Uterus (tissue), 2 donors: Measurements from ENCODE around the gene KIDINS220.

Experiments
- POLR2A ChIP-seq, 2 donors: fragments of 450-650 bp; IDR thresholded peaks; one replicate each; pipeline ENCODE4 v1.6.1; 2016; ENCODE audit warnings: antibody characterized with exemption in 2 of 2, mild to moderate bottlenecking in 1 of 2, moderate library complexity in 1 of 2
- TF ChIP-seq, protein P1 (sequence below), 4 experiments: fragments of 200-600 bp in 2 of 4; fragments of 450-650 bp in 2 of 4; sonication (generic) in 2 of 4; IDR thresholded peaks; one replicate each; pipeline ENCODE4 v1.5.1; 2016 to 2019; ENCODE audit warnings: antibody characterized with exemption in 4 of 4, mild to moderate bottlenecking in 2 of 4, moderate library complexity in 1 of 4

DNA sequence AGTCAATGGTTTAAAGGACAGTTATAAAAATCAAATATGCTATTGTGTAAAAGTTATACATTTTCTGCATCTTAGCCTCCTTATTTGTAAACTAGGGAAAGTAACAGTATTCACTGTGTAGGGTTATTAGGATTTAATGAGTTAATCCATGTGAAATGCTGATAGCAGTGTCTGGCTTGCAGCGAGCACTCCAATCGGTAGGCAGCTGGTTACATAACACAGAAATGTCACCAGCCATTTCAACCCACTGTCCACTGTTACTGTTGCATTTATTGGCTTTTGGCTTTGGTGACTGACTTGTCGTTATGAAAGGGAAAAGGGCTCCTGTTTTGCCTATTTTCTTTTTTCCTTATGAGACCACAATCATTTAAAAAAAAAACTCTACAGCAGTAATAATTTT is 116.7 kb downstream of the KIDINS220 start:
- TF ChIP-seq, protein P1, sequence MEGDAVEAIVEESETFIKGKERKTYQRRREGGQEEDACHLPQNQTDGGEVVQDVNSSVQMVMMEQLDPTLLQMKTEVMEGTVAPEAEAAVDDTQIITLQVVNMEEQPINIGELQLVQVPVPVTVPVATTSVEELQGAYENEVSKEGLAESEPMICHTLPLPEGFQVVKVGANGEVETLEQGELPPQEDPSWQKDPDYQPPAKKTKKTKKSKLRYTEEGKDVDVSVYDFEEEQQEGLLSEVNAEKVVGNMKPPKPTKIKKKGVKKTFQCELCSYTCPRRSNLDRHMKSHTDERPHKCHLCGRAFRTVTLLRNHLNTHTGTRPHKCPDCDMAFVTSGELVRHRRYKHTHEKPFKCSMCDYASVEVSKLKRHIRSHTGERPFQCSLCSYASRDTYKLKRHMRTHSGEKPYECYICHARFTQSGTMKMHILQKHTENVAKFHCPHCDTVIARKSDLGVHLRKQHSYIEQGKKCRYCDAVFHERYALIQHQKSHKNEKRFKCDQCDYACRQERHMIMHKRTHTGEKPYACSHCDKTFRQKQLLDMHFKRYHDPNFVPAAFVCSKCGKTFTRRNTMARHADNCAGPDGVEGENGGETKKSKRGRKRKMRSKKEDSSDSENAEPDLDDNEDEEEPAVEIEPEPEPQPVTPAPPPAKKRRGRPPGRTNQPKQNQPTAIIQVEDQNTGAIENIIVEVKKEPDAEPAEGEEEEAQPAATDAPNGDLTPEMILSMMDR (IDR thresholded peaks at IDR 0.05), result no peak
- TF ChIP-seq POLR2A (IDR thresholded peaks at IDR 0.05), result no peak
